Lung microvascular endothelial cell (primary cell): ENCODE measurements around the gene SNX8. TPM values are rescaled to one million over a fixed set of nuclear protein-coding genes. Genes with fewer than 3 reads are reported as not detected.

Experiments
- DNase-seq, 2 donors: peaks; one replicate each; pipeline versions ENCODE4 v3.0.0 to v3.0.0-alpha.2; 2010; ENCODE audit warnings: low read depth in 2 of 2
- total RNA-seq: library from RNA; depleted of rRNA; stranded (reverse); fragments of >200 nt; gene quantifications from 2 replicates; pipeline ENCODE4 v1.2.1, GENCODE V29; 2014

Gene SNX8
- total RNA-seq, 1 donor from 2014 or later, result 5.6 TPM

GRCh38 chr7:2224934-2225333, 89.3 kb downstream of the SNX8 start:
- no peak for DNase-seq

DNA sequence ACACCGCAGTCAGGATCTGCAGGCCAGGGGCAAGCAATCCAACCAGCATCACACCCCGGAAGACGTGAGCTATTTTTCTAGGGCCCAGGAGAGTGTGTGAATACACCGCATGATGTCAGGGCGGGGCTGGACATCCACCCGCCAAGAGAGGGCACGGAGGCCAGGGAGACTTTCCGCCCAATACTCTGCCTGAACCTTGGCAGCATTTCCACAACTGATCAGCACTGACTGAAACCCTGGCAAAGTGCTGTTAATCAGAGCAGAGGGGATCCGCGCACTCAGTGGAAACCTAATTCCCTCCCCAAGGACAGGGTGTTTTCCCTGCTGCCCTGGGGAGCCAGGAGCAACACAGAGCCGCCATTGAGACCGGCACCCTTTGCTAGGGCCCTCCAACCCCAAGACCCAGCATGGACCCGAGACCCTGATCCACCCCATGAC, 89.7 kb downstream of the SNX8 start:
- no peak for DNase-seq

DNA sequence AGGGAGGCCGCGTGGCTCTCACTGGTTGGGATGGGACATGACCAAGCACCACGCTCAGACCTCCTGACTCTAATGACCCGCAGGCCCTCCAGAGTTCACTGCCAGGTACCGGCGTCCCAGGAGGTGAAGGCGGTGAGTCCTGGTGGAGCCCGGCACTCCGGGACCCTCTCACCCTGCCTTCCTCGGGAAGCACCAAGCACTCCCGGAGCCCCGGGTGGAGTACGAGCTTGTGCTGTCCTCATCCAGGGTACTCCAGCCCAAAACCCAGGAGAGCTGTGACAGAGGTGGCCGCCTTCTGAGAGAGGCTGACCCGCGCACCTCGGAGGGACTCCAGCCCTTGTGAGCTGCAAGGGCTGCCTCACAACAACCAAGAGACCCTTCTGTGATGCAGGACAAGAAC, 90.9 kb downstream of the SNX8 start:
- no peak for DNase-seq

DNA sequence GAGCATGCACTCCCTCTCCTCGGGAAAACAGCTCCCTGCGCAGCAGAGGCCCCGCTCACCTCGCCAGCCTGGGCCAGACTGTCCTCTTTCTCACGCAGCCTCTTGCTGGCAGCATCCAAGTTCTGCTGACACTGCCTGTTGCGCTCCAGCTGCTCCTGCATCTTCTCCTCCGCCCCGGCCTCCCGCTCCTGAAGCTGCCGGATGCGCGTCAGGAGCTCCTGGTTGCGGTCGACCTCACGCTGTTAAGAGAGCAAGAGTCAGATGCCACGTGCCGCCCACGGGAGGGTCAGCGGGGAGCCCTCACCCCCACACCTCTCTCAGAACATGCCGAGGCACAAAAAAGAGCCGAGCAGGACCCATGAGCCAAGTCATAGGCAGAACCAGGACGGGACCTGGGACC, 91.7 kb downstream of the SNX8 start:
- DNase-seq, result no peak

DNA sequence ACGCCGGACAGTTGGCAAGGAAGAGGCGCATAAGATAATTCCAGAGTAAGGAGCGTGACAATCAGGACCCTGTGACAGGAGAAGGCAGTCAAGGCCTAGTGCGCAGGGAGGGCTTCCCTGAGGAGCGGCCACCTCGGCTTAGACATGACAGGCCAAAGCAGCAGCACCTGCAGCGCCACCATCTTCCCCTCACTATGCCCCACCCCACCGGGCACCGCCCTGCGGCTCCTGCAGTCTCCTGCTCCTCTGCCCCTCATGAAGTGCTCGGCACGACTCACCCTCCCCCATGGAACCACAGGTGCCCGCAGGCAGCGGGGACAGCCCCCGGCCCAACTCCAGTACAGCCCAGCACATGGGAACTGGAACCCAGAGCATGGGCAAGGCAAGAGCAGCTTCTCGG, 93.3 kb downstream of the SNX8 start:
- DNase-seq, result no peak

DNA sequence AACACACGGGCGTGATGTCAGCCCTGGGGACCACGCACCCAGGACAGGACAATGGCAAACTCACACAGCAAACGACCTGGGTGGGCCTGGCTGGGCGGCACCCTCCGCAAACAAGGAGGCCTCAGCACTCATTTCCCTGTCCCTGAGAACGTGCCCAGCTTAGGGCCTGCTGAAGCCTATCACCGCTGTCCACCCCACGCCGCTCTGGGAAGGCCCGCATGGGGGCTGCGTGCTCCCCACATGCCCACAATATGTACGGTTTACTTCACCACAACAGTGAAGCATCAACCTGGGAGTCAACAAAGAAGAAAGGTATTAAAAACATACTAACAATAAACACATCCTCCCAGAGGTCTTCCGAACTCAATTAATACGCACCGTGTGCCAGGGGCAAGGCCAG, 93.7 kb downstream of the SNX8 start:
- no peak for DNase-seq

DNA sequence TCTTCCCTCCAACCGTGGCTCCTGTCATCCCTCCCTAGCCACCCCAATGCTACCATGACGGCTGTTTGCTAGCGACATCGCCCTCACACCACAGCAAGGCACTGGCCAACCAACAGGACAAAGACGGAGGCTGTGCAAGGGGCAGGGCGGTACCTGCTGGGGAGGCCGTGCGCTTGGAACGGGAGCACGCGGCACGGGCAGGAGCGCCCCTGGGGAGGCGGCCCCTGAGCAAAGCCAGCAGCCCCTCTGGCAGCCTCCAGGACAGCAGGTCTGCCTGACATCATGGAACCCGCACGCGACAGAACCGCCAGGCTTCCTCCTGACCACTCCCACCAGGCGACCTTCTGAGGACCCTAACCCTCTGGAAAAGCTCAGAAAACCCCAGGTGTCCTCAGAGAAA, 94.2 kb downstream of the SNX8 start:
- no peak for DNase-seq

- no peak for DNase-seq
Measured at GRCh38 chr7:2219606-2220005, 94.6 kb downstream of the SNX8 start.

- DNase-seq, result no peak
Measured at GRCh38 chr7:2219136-2219535, 95.1 kb downstream of the SNX8 start.

- no peak for DNase-seq
Measured at GRCh38 chr7:2218444-2218785, 95.8 kb downstream of the SNX8 start.

DNA sequence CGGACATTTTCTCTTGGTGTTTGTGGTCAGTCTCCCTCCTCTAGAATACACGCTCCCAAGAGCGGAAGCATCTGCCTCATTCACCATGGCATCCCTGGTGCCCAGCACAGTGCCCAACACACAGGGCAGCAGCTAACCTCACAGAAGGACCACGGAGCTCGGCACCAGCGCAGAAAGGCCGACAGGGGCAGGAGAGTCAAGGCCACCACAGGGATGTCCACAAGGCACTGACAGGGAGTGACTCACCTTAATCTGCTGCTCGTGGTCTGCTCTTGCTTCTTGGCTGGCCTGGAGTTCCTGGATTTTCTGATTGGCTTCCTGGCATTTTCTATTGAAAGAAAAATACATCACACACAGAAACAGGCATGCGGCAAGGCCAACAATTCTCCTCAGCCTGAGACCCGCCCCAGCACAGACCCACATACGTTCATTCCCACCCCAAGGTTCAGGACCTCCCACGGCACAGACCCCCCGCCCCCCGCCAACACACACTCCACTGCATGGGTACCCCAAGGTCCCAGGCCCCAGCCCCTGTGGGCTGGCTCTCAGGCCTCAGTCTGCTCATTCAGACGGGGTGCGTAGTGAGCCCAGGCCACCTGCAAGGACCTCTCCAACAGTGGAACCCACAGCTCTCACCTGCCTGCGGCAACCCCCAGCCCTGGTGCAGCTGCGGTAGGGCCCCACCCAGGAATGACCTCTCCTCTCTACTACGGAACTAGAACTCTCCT, 96.4 kb downstream of the SNX8 start:
- DNase-seq, result peak in 1 of 2 donors; percentile 20

- no peak for DNase-seq
Measured at GRCh38 chr7:2217206-2217605, 97.0 kb downstream of the SNX8 start.

DNA sequence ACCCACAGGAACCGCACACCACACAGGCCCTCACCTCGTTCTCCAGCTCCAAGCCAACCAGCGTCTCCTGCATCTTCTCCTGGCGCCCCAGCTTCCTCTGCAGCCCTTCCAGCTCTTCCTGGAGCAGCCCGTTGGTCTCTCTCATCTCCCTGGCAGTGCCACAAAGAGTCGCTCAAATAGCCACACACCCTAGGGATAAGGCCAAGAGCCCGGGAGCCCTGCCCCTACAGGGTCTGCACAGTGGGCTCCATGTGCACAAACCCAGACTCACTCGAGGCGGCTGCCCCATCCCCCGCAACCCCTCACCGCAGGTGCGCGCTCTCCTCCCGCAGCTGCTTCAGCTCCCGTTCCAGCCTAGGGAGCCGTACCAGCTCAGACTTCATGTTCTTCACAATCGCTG, 98.4 kb downstream of the SNX8 start:
- no peak for DNase-seq

DNA sequence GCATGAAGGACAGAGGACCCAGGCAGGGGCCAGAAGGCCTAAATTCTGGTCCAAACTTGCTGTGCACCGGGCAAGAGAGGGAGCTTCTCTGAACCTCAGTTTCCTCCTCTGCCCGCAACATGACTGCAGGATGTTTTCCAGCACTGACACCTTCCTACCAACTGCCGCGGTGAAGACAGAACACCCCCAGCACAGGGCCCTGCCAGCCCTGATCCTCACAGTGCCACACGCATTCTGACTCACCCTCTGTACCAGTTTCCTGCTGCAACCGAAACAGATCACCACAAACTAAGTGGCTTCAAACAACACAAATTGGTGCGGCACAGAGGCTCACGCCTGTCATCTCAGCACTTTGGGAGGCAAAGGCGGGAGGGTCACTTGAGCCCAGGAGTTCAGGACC, 99.6 kb downstream of the SNX8 start:
- DNase-seq, result no peak

DNA sequence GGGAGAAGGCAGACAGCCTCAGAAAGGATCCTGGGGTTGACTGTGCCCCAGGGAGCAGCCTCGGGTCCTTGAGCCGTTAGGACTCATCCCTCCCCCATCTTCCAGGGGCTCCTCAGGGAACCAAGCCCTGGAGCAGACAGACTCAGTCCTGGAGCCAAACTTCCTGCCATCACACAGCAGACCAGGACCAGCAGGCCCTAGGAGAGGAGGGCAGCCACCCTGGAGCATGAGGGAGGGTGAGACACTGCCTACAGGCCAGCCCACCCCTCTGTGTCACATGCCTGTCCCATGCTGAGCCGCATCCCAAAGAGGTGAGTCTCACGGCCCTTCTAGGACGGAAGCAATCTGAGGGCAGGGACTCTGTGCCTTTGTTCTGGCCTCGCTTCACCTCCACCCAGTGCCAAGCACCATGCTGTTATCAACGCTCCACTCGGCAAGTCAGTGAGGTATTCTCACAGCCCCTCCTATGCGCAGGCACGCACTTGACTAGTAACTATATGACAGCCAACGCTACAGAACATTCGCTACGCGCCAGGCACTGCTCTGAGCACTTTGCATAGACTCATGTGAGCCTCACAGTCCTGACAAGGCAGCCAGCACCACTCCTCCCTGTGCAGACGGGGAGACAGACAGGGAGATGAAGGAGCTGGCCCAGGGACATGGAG, 100.6 kb downstream of the SNX8 start:
- DNase-seq, result no peak

DNA sequence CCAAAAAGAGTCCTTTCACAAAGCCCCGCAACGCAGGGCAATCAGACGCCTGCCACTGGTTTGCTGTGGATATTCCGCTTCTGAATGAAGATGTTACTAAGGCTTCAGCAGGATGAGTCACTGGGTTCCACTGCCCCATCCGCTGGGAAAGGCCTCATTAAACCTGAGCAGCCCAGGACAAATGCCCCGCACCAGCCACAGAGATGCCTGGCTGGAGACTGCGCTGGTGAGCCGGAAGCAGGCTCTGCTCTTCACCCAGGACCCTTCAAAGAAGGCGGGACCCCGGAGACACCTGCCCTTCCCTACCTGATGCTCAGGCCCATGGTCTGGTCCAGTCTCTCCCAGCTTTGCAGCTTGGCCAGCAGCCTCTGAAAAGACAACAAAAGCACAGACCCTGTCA, 101.3 kb downstream of the SNX8 start:
- no peak for DNase-seq

GRCh38 chr7:2211926-2212325, 102.3 kb downstream of the SNX8 start:
- no peak for DNase-seq

- DNase-seq, result no peak
Measured at GRCh38 chr7:2211259-2211880, 102.9 kb downstream of the SNX8 start.

GRCh38 chr7:2210551-2211258, 103.5 kb downstream of the SNX8 start:
- no peak for DNase-seq

DNA sequence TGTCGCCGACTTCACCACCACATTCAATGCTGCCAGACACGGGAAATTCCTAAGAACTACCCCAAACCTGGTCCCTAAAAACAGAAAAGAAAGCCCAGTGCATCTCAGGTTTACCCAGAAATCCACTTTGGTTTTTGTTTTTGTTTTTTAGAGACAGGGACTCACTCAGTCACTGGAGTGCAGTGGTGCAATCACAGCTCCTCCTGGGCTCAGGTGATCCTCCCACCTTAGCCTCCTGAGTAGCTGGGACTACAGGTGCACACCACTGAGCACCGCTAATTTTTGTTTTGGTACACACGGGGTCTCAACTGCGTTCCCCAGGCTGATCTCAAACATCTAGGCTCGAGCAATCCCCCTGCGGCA, 104.3 kb downstream of the SNX8 start:
- no peak for DNase-seq

DNA sequence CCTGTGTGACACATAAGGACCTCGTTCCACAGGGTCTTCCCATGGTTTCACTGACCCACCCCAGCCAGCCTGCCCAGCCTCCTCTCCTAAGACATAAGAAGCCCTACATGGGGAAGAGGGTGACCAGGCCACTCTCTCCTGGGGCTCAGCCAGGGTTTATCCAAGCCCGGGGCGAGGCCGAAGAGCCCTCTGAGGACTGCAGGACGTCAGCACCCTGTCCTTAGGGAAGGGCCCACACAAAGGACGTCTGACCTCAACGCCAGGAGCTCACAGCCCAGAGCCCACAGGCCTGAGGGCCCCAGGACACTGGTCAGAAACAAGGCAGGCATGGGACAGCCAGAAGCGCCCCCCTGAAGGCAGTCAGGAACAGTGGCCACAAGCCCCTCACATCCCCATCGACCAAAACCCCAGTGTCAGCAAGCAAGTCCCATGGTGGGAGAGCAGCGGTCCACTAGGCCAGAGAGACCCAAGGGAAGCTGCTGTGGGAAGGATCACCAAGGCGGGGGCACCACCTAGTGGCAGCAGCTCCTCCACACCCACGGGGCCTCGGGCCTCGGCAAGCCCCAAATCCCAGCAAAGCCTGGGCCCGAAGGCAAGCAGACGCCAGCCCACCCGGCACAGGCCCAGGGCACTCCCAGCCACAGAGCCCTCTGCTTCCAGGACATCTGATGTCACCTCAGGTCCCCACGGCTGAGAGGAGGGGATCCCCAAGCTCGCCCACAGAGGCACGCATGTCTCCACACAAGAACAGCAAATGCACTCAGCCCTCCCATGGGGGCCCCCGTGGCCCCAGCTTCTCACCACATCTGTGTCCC, 104.9 kb downstream of the SNX8 start:
- peak; percentile 74 to 85 for DNase-seq

DNA sequence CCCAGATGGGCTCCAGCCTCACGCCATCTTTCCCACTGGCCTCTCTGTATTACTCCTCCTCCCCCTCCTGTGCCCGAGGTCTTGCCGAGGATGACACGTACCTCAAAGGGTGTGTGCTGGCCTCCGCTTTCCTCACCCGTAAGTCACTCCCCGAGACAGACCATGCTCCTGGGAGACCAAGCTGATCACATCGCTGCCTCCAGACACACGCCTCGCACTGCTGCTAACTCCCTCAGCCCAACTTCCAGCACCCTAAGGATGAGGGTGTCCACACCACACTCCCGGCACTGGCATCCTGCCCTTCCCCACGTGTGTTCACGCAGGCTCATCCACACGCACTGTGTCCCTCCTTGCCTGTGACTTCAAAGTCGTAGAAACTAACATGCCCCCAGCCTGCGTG, 105.5 kb downstream of the SNX8 start:
- no peak for DNase-seq
